NT2/D1 (cell line): ENCODE data around the gene ERCC3.

Experiments
- SUZ12 ChIP-seq: IDR thresholded peaks from 2 replicates; pipeline ENCODE4 v1.6.1; 2011; ENCODE audit not compliant: insufficient read length, insufficient read depth; ENCODE audit errors: extremely low read depth
- YY1 ChIP-seq: IDR thresholded peaks from 2 replicates; pipeline ENCODE4 v1.6.1; 2011; ENCODE audit not compliant: insufficient read length, insufficient read depth
- ZNF274 ChIP-seq: IDR thresholded peaks from 2 replicates; pipeline ENCODE4 v1.6.1; 2011; ENCODE audit warnings: mild to moderate bottlenecking, low read depth, low read length

DNA sequence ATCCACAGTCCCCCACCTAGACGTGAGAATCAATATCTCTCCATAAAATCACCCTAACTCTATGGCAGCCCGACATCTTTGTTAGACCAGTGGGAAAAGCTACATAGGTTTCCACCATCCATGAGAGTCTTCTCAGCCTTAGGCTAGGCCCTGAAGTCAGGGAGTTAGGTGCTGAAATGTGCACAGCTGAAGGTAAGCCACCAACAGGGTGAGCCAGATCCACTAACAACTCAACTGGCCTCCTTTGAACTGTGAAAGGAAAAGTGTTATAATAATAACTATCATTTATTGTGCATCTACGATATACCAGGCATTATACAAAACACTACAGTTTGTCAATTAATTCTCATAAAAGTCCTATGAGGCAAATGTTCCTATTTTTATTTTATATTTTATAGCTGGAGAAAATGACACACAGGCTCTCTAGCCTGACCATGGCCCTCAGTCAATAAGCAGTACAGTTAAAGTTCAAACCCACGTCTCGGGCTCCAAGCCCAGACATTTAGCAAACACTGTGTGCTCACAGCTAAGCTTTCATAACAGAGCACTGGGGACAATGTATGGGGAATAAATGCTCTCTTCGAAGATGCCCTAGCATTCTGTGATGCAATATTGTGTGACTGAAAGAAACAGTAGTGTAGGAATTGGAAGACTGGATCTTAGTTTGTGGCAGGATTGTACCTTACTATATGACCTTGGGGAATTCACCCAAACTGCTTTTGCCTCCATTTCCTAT lies 62.6 kb downstream of the ERCC3 start:
- no peak for TF ChIP-seq ZNF274
- TF ChIP-seq YY1 = no peak
- no peak for TF ChIP-seq SUZ12
